HCT116 (cell line): Measurements from ENCODE around the gene BHMT. TPM values are rescaled to one million over a fixed set of nuclear protein-coding genes. Genes with fewer than 3 reads are reported as not detected.

Experiments
- ATAC-seq: fragments of 200-7000 bp; cut with Tn5 transposase; 2 replicates; pipeline ENCODE4 v1.9.1; 2020; ENCODE audit warnings: mild to moderate bottlenecking, moderate library complexity
- BruUV-seq: library from RNA; stranded (reverse); fragments of 400-500 nt; replicated peaks from 2 replicates; lab custom pipeline; 2021; lab: Mats Ljungman, UMichigan
- CTCF ChIA-PET: fragments of 300-600 bp; sonication (Branson Sonifier 250); formaldehyde crosslinking; loops from one replicate; lab custom pipeline; 2021; ENCODE audit warnings: antibody characterized with exemption; lab: Charles Lee
- POLR2A ChIA-PET: fragments of 300-600, 350-600 bp; sonication (Branson Sonifier 250); formaldehyde crosslinking; loops from one replicate; lab custom pipeline; 2021; ENCODE audit warnings: antibody characterized with exemption; lab: Charles Lee
- RAD21 ChIA-PET, 2 experiments: fragments of 300-600 bp; sonication (Branson Sonifier 250); formaldehyde crosslinking; loops; one replicate each; lab custom pipeline; 2023; ENCODE audit warnings: low total read pairs in 2 of 2; ENCODE audit not compliant: uncharacterized antibody in 2 of 2, unreplicated experiment in 2 of 2, low non-redundant PET in 1 of 2; lab: Charles Lee
- DNase-seq: peaks from one replicate; pipeline ENCODE4 v3.0.0-alpha.2; 2010; ENCODE audit warnings: low read depth, low spot score
- H2AFZ ChIP-seq: fragments of 200-600 bp; shearing (Covaris generic), sonication (generic); 2 replicates; pipeline ENCODE4 v1.6.1; 2017; ENCODE audit warnings: low read depth, mixed run types, mixed read lengths, antibody characterized with exemption, low read length; ENCODE audit not compliant: poor library complexity, severe bottlenecking
- H3K27ac ChIP-seq: 2 replicates; pipeline ENCODE4 v1.5.1; 2012; ENCODE audit warnings: low read depth, low read length
- H3K27me3 ChIP-seq: fragments of 200-600 bp; sonication (generic); 2 replicates; pipeline ENCODE4 v1.6.1; 2016; ENCODE audit warnings: mixed run types, low read length, mixed read lengths; ENCODE audit not compliant: insufficient read depth
- H3K36me3 ChIP-seq, 2 experiments: fragments of 200-500 bp in 1 of 2; fragments of 200-600 bp in 1 of 2; sonication (Bioruptor generic) in 1 of 2; sonication (generic) in 1 of 2; 2 replicates each; pipeline versions ENCODE4 v1.5.1 to v1.6.1; 2014 to 2016; ENCODE audit warnings: low read length in 2 of 2, inconsistent platforms in 1 of 2, mixed read lengths in 1 of 2, mixed run types in 1 of 2; ENCODE audit not compliant: insufficient read depth in 2 of 2, control insufficient read depth in 1 of 2
- H3K4me1 ChIP-seq, 2 experiments: fragments of 200-600 bp in 1 of 2; sonication (generic) in 1 of 2; 2 replicates each; pipeline versions ENCODE4 v1.5.1 to v1.6.1; 2012 to 2017; ENCODE audit warnings: low read length in 2 of 2, inconsistent platforms in 1 of 2, mild to moderate bottlenecking in 1 of 2, mixed read lengths in 1 of 2, mixed run types in 1 of 2, moderate library complexity in 1 of 2; ENCODE audit not compliant: insufficient read depth in 2 of 2, control insufficient read depth in 1 of 2
- H3K4me2 ChIP-seq: fragments of 200-600 bp; sonication (generic); 2 replicates; pipeline ENCODE4 v1.6.1; 2017; ENCODE audit warnings: mixed run types, low read length, mixed read lengths
- H3K4me3 ChIP-seq, 2 experiments: fragments of 200-600 bp in 1 of 2; sonication (generic) in 1 of 2; replicated peaks in 1 of 2; 2 replicates each; pipeline ENCODE4 v1.5.1; 2011 to 2016; ENCODE audit warnings: low read length in 2 of 2, control low read depth in 1 of 2, low read depth in 1 of 2, mild to moderate bottlenecking in 1 of 2, mixed read lengths in 1 of 2, mixed run types in 1 of 2
- H3K79me2 ChIP-seq: fragments of 200-600 bp; sonication (generic); 2 replicates; pipeline ENCODE4 v1.6.1; 2017; ENCODE audit warnings: mild to moderate bottlenecking, mixed run types, low read length, moderate library complexity, mixed read lengths; ENCODE audit not compliant: insufficient read depth
- H3K9ac ChIP-seq: fragments of 200-600 bp; sonication (generic); 2 replicates; pipeline ENCODE4 v1.6.1; 2016; ENCODE audit warnings: low read length, mixed read lengths
- H3K9me2 ChIP-seq: fragments of 200-600 bp; sonication (generic), shearing (Covaris generic); 2 replicates; pipeline ENCODE4 v1.6.1; 2017; ENCODE audit warnings: mixed run types, mild to moderate bottlenecking, moderate library complexity; ENCODE audit not compliant: insufficient read depth
- H3K9me3 ChIP-seq, 2 experiments: fragments of 200-500 bp in 1 of 2; fragments of 200-600 bp in 1 of 2; sonication (Bioruptor generic) in 1 of 2; sonication (generic) in 1 of 2; 2 replicates each; pipeline ENCODE4 v1.6.1; 2014 to 2017; ENCODE audit warnings: low read length in 2 of 2, mixed read lengths in 2 of 2, inconsistent platforms in 1 of 2, low read depth in 1 of 2, mild to moderate bottlenecking in 1 of 2, mixed run types in 1 of 2, moderate library complexity in 1 of 2; ENCODE audit not compliant: control insufficient read depth in 1 of 2, insufficient read depth in 1 of 2
- H4K20me1 ChIP-seq: fragments of 200-600 bp; sonication (generic), shearing (Covaris generic); 2 replicates; pipeline ENCODE4 v1.6.1; 2017; ENCODE audit warnings: mixed run types, mild to moderate bottlenecking, moderate library complexity; ENCODE audit not compliant: insufficient read depth
- ATF3 ChIP-seq: IDR thresholded peaks from 2 replicates; pipeline ENCODE4 v1.6.1; 2012
- CBX3 ChIP-seq: IDR thresholded peaks from 2 replicates; pipeline ENCODE4 v1.6.1; 2012; ENCODE audit warnings: low read depth
- CEBPB ChIP-seq: IDR thresholded peaks from 2 replicates; pipeline ENCODE4 v1.6.1; 2012; ENCODE audit warnings: low read depth
- EGR1 ChIP-seq: IDR thresholded peaks from 2 replicates; pipeline ENCODE4 v1.6.1; 2012; ENCODE audit warnings: low read depth
- EZH2 ChIP-seq: fragments of 200-600 bp; sonication (generic); IDR thresholded peaks from 2 replicates; pipeline ENCODE4 v1.6.1; 2017; ENCODE audit warnings: antibody characterized with exemption, mixed run types
- EZH2phosphoT487 ChIP-seq: fragments of 200-600 bp; IDR thresholded peaks from 2 replicates; pipeline ENCODE4 v1.6.1; 2018; ENCODE audit warnings: antibody characterized with exemption, borderline replicate concordance
- JUND ChIP-seq: IDR thresholded peaks from 2 replicates; pipeline ENCODE4 v1.6.1; 2012
- MAX ChIP-seq: IDR thresholded peaks from 2 replicates; pipeline ENCODE4 v1.6.1; 2012
- POLR2A ChIP-seq: IDR thresholded peaks from 2 replicates; pipeline ENCODE4 v1.7.0; 2011; ENCODE audit warnings: borderline replicate concordance; ENCODE audit not compliant: insufficient read depth, insufficient read length; ENCODE audit errors: extremely low read depth
- POLR2AphosphoS5 ChIP-seq: IDR thresholded peaks from 2 replicates; pipeline ENCODE4 v1.6.1; 2011; ENCODE audit warnings: mild to moderate bottlenecking, low read depth, low read length, moderate library complexity
- RAD21 ChIP-seq: IDR thresholded peaks from 2 replicates; pipeline ENCODE4 v1.6.1; 2012; ENCODE audit warnings: low read depth, mild to moderate bottlenecking
- REST ChIP-seq: IDR thresholded peaks from 2 replicates; pipeline ENCODE4 v1.6.1; 2012; ENCODE audit warnings: low read depth
- SRF ChIP-seq: IDR thresholded peaks from 2 replicates; pipeline ENCODE4 v1.6.1; 2012; ENCODE audit warnings: low read depth
- TCF7L2 ChIP-seq: IDR thresholded peaks from 2 replicates; pipeline ENCODE4 v1.7.0; 2011; ENCODE audit warnings: borderline replicate concordance, inconsistent platforms; ENCODE audit not compliant: insufficient read depth, insufficient read length; ENCODE audit errors: extremely low read depth
- YY1 ChIP-seq: IDR thresholded peaks from 2 replicates; pipeline ENCODE4 v1.6.1; 2011; ENCODE audit warnings: low read length, low read depth, moderate library complexity, mild to moderate bottlenecking; ENCODE audit not compliant: insufficient replicate concordance; ENCODE audit errors: extremely low read depth
- ZNF274 ChIP-seq: fragments of 200-500 bp; sonication (Bioruptor generic); IDR thresholded peaks from 2 replicates; pipeline ENCODE4 v1.6.1; 2014; ENCODE audit warnings: mild to moderate bottlenecking, low read depth, low read length, inconsistent platforms
- intact Hi-C: fragments of 100-400 bp; cut with micrococcal nuclease; formaldehyde crosslinking; loops from 2 replicates; pipeline ENCODE4 v1.10.0; 2022
- total RNA-seq: library from RNA; stranded (reverse); gene quantifications from one replicate; pipeline ENCODE4 v1.2.1, GENCODE V29; 2021; ENCODE audit not compliant: unreplicated experiment

BHMT gene
- total RNA-seq, 1 experiment from 2014 or later: 0.44 TPM

GRCh38 chr5:79119486-79119885, 7.9 kb downstream of the BHMT start:
- Histone ChIP-seq H3K4me1 (no peaks in the 10 kb centered on the region), H3K79me2 (no peaks in the 10 kb centered on the region)
- TF ChIP-seq CBX3 (no peak), TCF7L2 (no peak), YY1 (no peak)
- TF ChIP-seq, all 23 proteins: peak for 0
- H3K9ac ChIP-seq: no peak overlapping the region
- H4K20me1 ChIP-seq: no peaks in the 10 kb centered on the region
- BruUV-seq: no TSS peak
- POLR2A ChIA-PET: no interaction called here
- H3K4me3 ChIP-seq: no peak overlapping the region
- RAD21 ChIA-PET: no interaction called here
- no peak overlapping the region for H3K4me2 ChIP-seq
- H3K27me3 ChIP-seq: no peaks in the 10 kb centered on the region
- DNase-seq (no peak), ATAC-seq (no peak)
- no peak overlapping the region for H3K27ac ChIP-seq
- CTCF ChIA-PET: no interaction called here
- no peaks in the 10 kb centered on the region for H3K36me3 ChIP-seq
- H3K9me3 ChIP-seq: no peaks in the 10 kb centered on the region
- H3K9me2 ChIP-seq: no peaks in the 10 kb centered on the region
- no peak overlapping the region for H2AFZ ChIP-seq
- intact Hi-C loops: loop anchor here (10.0 kb wide), 1 partner anchor 225 kb away; no protein-coding TSS in a partner anchor

- ATAC-seq (no peak), DNase-seq (no peak)
- Histone ChIP-seq H3K4me2 (no peak overlapping the region), H2AFZ (no peak overlapping the region), H3K27me3 (no peaks in the 10 kb centered on the region), H3K36me3 (no peaks in the 10 kb centered on the region), H3K9me2 (no peaks in the 10 kb centered on the region), H3K4me1 (no peaks in the 10 kb centered on the region), H3K4me3 (no peak overlapping the region), H3K9me3 (no peaks in the 10 kb centered on the region), H3K9ac (no peak overlapping the region), H4K20me1 (no peaks in the 10 kb centered on the region), H3K79me2 (no peaks in the 10 kb centered on the region), H3K27ac (no peak overlapping the region)
- intact Hi-C loops: loop anchor here (5.0 kb wide), 1 partner anchor 78 kb away; no protein-coding TSS in a partner anchor
- ChIA-PET RAD21 (no interaction called here), POLR2A (no interaction called here), CTCF (interaction anchor here (0.7 kb wide), 1 partner anchor 98 kb away, joined by 3 read pairs; no protein-coding TSS in a partner anchor)
- BruUV-seq: no TSS peak
- TF ChIP-seq REST (no peak), POLR2A (no peak), YY1 (no peak), SRF (no peak), CEBPB (no peak), ZNF274 (no peak), CBX3 (no peak), JUND (no peak), TCF7L2 (no peak), EZH2 (no peak), ATF3 (no peak), EGR1 (no peak), POLR2AphosphoS5 (no peak), EZH2phosphoT487 (no peak), MAX (no peak), RAD21 (no peak)
Measured at GRCh38 chr5:79120221-79120620, 8.6 kb downstream of the BHMT start.
